ENCODE data around the gene SSTR3. TPM values are rescaled to one million over a fixed set of nuclear protein-coding genes. Genes with fewer than 3 reads are reported as not detected.

Gene SSTR3
- total RNA-seq, 1 experiment from 2014 or later, result 0.08 TPM

GRCh38 chr22:37213218-37213855 lies 1.1 kb upstream of the SSTR3 start:
- intact Hi-C loops (cut with micrococcal nuclease; ENCODE audit: unreplicated experiment), result no loop called here
- Histone ChIP-seq H3K9me3 (ENCODE audit: control insufficient read depth, insufficient read depth, low read depth, low read length) (no peaks in the 10 kb centered on the region), H3K27me3 (ENCODE audit: control insufficient read depth, insufficient read depth, low read length) (no peaks in the 10 kb centered on the region), H3K36me3 (ENCODE audit: control insufficient read depth, insufficient read depth, low read length) (no peaks in the 10 kb centered on the region), H3K4me1 (ENCODE audit: control insufficient read depth, insufficient read depth, low read length) (no peaks in the 10 kb centered on the region), H3K27ac (ENCODE audit: low read length) (no peak overlapping the region), H3K4me3 (ENCODE audit: low read depth in 2 of 2, low read length in 2 of 2) (no peak overlapping the region)
- CTCF ChIA-PET, result interaction anchor here (0.7 kb wide), 1 partner anchor 30 kb away, joined by 3 read pairs; no protein-coding TSS in a partner anchor
- in situ Hi-C loops (cut with HindIII; ENCODE audit: low pct_unique_long_range_greater_than_20kb, low sequenced_read_pairs), result no loop called here
- TF ChIP-seq CTCF (IDR thresholded peaks at IDR 0.05) (no peak), POLR2AphosphoS5 (IDR thresholded peaks at IDR 0.05; ENCODE audit: low read depth, low read length) (no peak), REST (IDR thresholded peaks at IDR 0.05; ENCODE audit: insufficient read depth in 1 of 2, low read depth in 2 of 2, low read length in 1 of 2) (no peak), SIN3A (IDR thresholded peaks at IDR 0.05; ENCODE audit: borderline replicate concordance, insufficient read depth, low read depth, low read length) (no peak), TCF7L2 (IDR thresholded peaks at IDR 0.05; ENCODE audit: low read depth, low read length) (no peak)
- DNase-seq (ENCODE audit: low read depth, low spot score), result no peak
- no peak for ATAC-seq
- POLR2A ChIA-PET, result no interaction called here
- no TSS peak for BruUV-seq (replicated peaks)

- Histone ChIP-seq H3K27me3 (ENCODE audit: control insufficient read depth, insufficient read depth, low read length) (no peaks in the 10 kb centered on the region), H3K4me3 (ENCODE audit: low read depth in 2 of 2, low read length in 2 of 2) (no peak overlapping the region), H3K27ac (ENCODE audit: low read length) (no peak overlapping the region), H3K36me3 (ENCODE audit: control insufficient read depth, insufficient read depth, low read length) (no peaks in the 10 kb centered on the region), H3K4me1 (ENCODE audit: control insufficient read depth, insufficient read depth, low read length) (no peaks in the 10 kb centered on the region), H3K9me3 (ENCODE audit: control insufficient read depth, insufficient read depth, low read depth, low read length) (no peaks in the 10 kb centered on the region)
- intact Hi-C loops (cut with micrococcal nuclease; ENCODE audit: unreplicated experiment) (no loop called here), in situ Hi-C loops (cut with HindIII; ENCODE audit: low pct_unique_long_range_greater_than_20kb, low sequenced_read_pairs) (no loop called here)
- ATAC-seq (no peak; the same call in 1 of the 2 replicates), DNase-seq (ENCODE audit: low read depth, low spot score) (no peak)
- TF ChIP-seq SIN3A (IDR thresholded peaks at IDR 0.05; ENCODE audit: borderline replicate concordance, insufficient read depth, low read depth, low read length), result no peak
- no peak for TF ChIP-seq CTCF (IDR thresholded peaks at IDR 0.05)
- no peak for TF ChIP-seq POLR2AphosphoS5 (IDR thresholded peaks at IDR 0.05; ENCODE audit: low read depth, low read length)
- no peak for TF ChIP-seq TCF7L2 (IDR thresholded peaks at IDR 0.05; ENCODE audit: low read depth, low read length)
- TF ChIP-seq REST (IDR thresholded peaks at IDR 0.05; ENCODE audit: insufficient read depth in 1 of 2, low read depth in 2 of 2, low read length in 1 of 2), result no peak
- CTCF ChIA-PET, result no interaction called here
- POLR2A ChIA-PET, result no interaction called here
- BruUV-seq (replicated peaks), result no TSS peak
Measured at GRCh38 chr22:37211866-37212173, 457 bp downstream of the SSTR3 start.

Data from Panc1 (cell line).